IMR-90 (cell line): ENCODE data around the gene OPALIN. TPM values are rescaled to one million over a fixed set of nuclear protein-coding genes. Genes with fewer than 3 reads are reported as not detected.

ENCODE experiments used
- ATAC-seq: fragments of 200-7000 bp; cut with Tn5 transposase; 2 replicates; pipeline ENCODE4 v1.9.1; 2020; ENCODE audit warnings: low read depth, mild to moderate bottlenecking, moderate library complexity
- BruUV-seq: library from RNA; stranded (reverse); fragments of 400-500 nt; replicated peaks from 2 replicates; lab custom pipeline; 2021; lab: Mats Ljungman, UMichigan
- CTCF ChIA-PET: fragments of 300-600 bp; formaldehyde crosslinking; extraction: SDS; loops from one replicate; lab custom pipeline; 2021; ENCODE audit warnings: antibody characterized with exemption; lab: Yijun Ruan, JAX
- POLR2A ChIA-PET: fragments of 300-600 bp; sonication (Branson Sonifier 250); formaldehyde crosslinking; loops from one replicate; lab custom pipeline; 2022; ENCODE audit warnings: antibody characterized with exemption; ENCODE audit not compliant: unreplicated experiment; lab: Charles Lee
- DNase-seq: peaks from one replicate; pipeline ENCODE4 v3.0.0; 2013
- H2AFZ ChIP-seq: replicated peaks from 2 replicates; pipeline ENCODE3; 2013; ENCODE audit warnings: low read length, mild to moderate bottlenecking; ENCODE audit not compliant: poor library complexity
- H2AK5ac ChIP-seq: 2 replicates; pipeline ENCODE4 v1.6.1; 2013; ENCODE audit warnings: low read depth, low read length, inconsistent platforms
- H2AK9ac ChIP-seq: replicated peaks from 2 replicates; pipeline ENCODE3; 2013; ENCODE audit warnings: mild to moderate bottlenecking, low read depth, low read length, moderate library complexity; ENCODE audit not compliant: poor library complexity
- H2BK120ac ChIP-seq: 2 replicates; pipeline ENCODE4 v1.6.1; 2013; ENCODE audit warnings: low read depth, low read length, inconsistent platforms
- H2BK15ac ChIP-seq: 3 replicates; pipeline ENCODE4 v1.6.1; 2013; ENCODE audit warnings: low read depth, low read length, inconsistent platforms
- H2BK20ac ChIP-seq: 2 replicates; pipeline ENCODE4 v1.6.1; 2013; ENCODE audit warnings: low read depth, mild to moderate bottlenecking, inconsistent platforms, low read length, moderate library complexity
- H2BK5ac ChIP-seq: 2 replicates; pipeline ENCODE4 v1.6.1; 2013; ENCODE audit warnings: mild to moderate bottlenecking, low read depth, low read length, inconsistent platforms; ENCODE audit not compliant: poor library complexity, severe bottlenecking
- H3K14ac ChIP-seq: replicated peaks from 2 replicates; pipeline ENCODE4 v1.6.1; 2013; ENCODE audit warnings: low read depth, low read length, inconsistent platforms
- H3K18ac ChIP-seq: 2 replicates; pipeline ENCODE4 v1.6.1; 2013; ENCODE audit warnings: low read depth, low read length, control low read depth
- H3K23ac ChIP-seq: 2 replicates; pipeline ENCODE4 v1.6.1; 2013; ENCODE audit warnings: low read depth, low read length, inconsistent platforms
- H3K27ac ChIP-seq: 2 replicates; pipeline ENCODE4 v1.5.1; 2013; ENCODE audit warnings: mild to moderate bottlenecking, control low read depth, low read length; ENCODE audit not compliant: insufficient read depth
- H3K27me3 ChIP-seq: 2 replicates; pipeline ENCODE4 v1.6.1; 2013; ENCODE audit warnings: low read length; ENCODE audit not compliant: control insufficient read depth, insufficient read depth
- H3K36me3 ChIP-seq: 2 replicates; pipeline ENCODE4 v1.6.1; 2013; ENCODE audit warnings: low read length, mixed read lengths; ENCODE audit not compliant: control insufficient read depth, insufficient read depth
- H3K4ac ChIP-seq: 2 replicates; pipeline ENCODE4 v1.6.1; 2013; ENCODE audit warnings: low read depth, low read length, inconsistent platforms
- H3K4me1 ChIP-seq: 2 replicates; pipeline ENCODE4 v1.6.1; 2013; ENCODE audit warnings: low read length, mixed read lengths; ENCODE audit not compliant: control insufficient read depth, insufficient read depth
- H3K4me2 ChIP-seq: 2 replicates; pipeline ENCODE4 v1.6.1; 2013; ENCODE audit warnings: low read depth, mild to moderate bottlenecking, control low read depth, low read length, moderate library complexity
- H3K4me3 ChIP-seq: 2 replicates; pipeline ENCODE4 v1.5.1; 2013; ENCODE audit warnings: low read depth, mild to moderate bottlenecking, control low read depth, low read length, moderate library complexity; ENCODE audit not compliant: insufficient read depth
- H3K56ac ChIP-seq: 2 replicates; pipeline ENCODE4 v1.6.1; 2013; ENCODE audit warnings: low read length, inconsistent platforms; ENCODE audit not compliant: insufficient read depth; ENCODE audit errors: extremely low read depth
- H3K79me1 ChIP-seq, 2 experiments: 2 replicates each; pipeline ENCODE4 v1.6.1; 2013; ENCODE audit warnings: low read length in 2 of 2, inconsistent platforms in 1 of 2, low read depth in 1 of 2
- H3K9ac ChIP-seq: 2 replicates; pipeline ENCODE4 v1.6.1; 2013; ENCODE audit warnings: low read depth, low read length, control low read depth
- H3K9me1 ChIP-seq: 2 replicates; pipeline ENCODE4 v1.6.1; 2013; ENCODE audit warnings: low read length, inconsistent platforms; ENCODE audit not compliant: insufficient read depth
- H3K9me3 ChIP-seq: 2 replicates; pipeline ENCODE4 v1.6.1; 2013; ENCODE audit warnings: low read length; ENCODE audit not compliant: control insufficient read depth, insufficient read depth
- H4K20me1 ChIP-seq: 2 replicates; pipeline ENCODE4 v1.6.1; 2013; ENCODE audit warnings: low read length, inconsistent platforms; ENCODE audit not compliant: insufficient read depth
- H4K5ac ChIP-seq: 2 replicates; pipeline ENCODE4 v1.6.1; 2013; ENCODE audit warnings: mild to moderate bottlenecking, low read depth, low read length, control low read depth
- H4K8ac ChIP-seq, 2 experiments: 2 replicates each; pipeline ENCODE4 v1.6.1; 2013; ENCODE audit warnings: low read depth in 2 of 2, low read length in 2 of 2, control low read depth in 1 of 2, inconsistent platforms in 1 of 2
- H4K91ac ChIP-seq: 2 replicates; pipeline ENCODE4 v1.6.1; 2013; ENCODE audit warnings: low read depth, low read length, inconsistent platforms; ENCODE audit not compliant: insufficient read depth
- MAFK ChIP-seq: IDR thresholded peaks from 2 replicates; pipeline ENCODE4 v1.6.1; 2012; ENCODE audit warnings: low read depth, low read length, improper control_type of control experiment
- POLR2A ChIP-seq: IDR thresholded peaks from 2 replicates; pipeline ENCODE4 v1.6.1; 2012; ENCODE audit warnings: mild to moderate bottlenecking, low read depth, low read length
- WGBS, 2 experiments: methylation state at CpG; one replicate each; pipeline versions ENCODE4 v1.1.5 to v1.1.7; 2013; ENCODE audit warnings: missing lambda C conversion rate in 2 of 2; ENCODE audit not compliant: insufficient read length in 1 of 2; ENCODE audit errors: extremely low coverage in 2 of 2; 5-methylcytosine and 5-hydroxymethylcytosine counted together
- dilution Hi-C: fragments of 300-500 bp; cut with HindIII; formaldehyde crosslinking; loops from one replicate; pipeline ENCODE4 v1.14.3; 2018; ENCODE audit warnings: low sequenced_read_pairs; ENCODE audit not compliant: unreplicated experiment
- in situ Hi-C: fragments of 300-500 bp; cut with MboI; formaldehyde crosslinking; loops from 3 replicates; pipeline ENCODE4 v1.14.3; 2019; ENCODE audit warnings: low sequenced_read_pairs, inconsistent platforms, mixed read lengths
- intact Hi-C: fragments of 100-400 bp; cut with micrococcal nuclease; formaldehyde crosslinking; loops from 2 replicates; pipeline ENCODE4 v1.10.0; 2022
- polyA plus RNA-seq, 3 experiments: library from polyadenylated mRNA; depleted of rRNA; stranded (reverse); fragments of >200 nt; gene quantifications; 2 replicates each; pipeline ENCODE4 v1.2.3, GENCODE V29; 2012; ENCODE audit warnings: low replicate concordance in 1 of 3
- total RNA-seq: library from RNA; depleted of rRNA; stranded (reverse); fragments of >200 nt; gene quantifications from 2 replicates; pipeline ENCODE4 v1.2.3, GENCODE V29; 2012

OPALIN gene
- total and polyA plus RNA-seq, 2 of the 4 experiments (the other 2 are of a cell fraction), result not detected

- Histone ChIP-seq H4K91ac (no peak overlapping the region), H3K4me2 (no peak overlapping the region), H3K27ac (no peak overlapping the region), H3K18ac (no peak overlapping the region), H3K14ac (no peak overlapping the region), H3K56ac (no peak overlapping the region), H2BK15ac (no peak overlapping the region), H4K5ac (no peak overlapping the region), H2AK5ac (no peak overlapping the region), H3K27me3 (peaks cover 1% of the 10 kb centered on the region), H3K4ac (no peak overlapping the region), H2BK120ac (no peak overlapping the region), H3K23ac (no peak overlapping the region), H3K4me1 (no peaks in the 10 kb centered on the region), H2BK5ac (no peak overlapping the region), H3K9ac (no peak overlapping the region), H4K20me1 (no peaks in the 10 kb centered on the region), H3K4me3 (no peak overlapping the region), H2AFZ (no peak overlapping the region), H3K9me1 (no peaks in the 10 kb centered on the region), H4K8ac (no peak overlapping the region), H3K36me3 (no peaks in the 10 kb centered on the region), H2AK9ac (no peak overlapping the region), H3K79me1 (no peaks in the 10 kb centered on the region), H2BK20ac (no peak overlapping the region), H3K9me3 (no peaks in the 10 kb centered on the region)
- TF ChIP-seq MAFK (no peak), POLR2A (no peak)
- WGBS, 2 experiments, result 29% methylated on average over 1 of the region's 6 CpGs; no CpG with 5 or more reads in 1 of the 2 experiments
- dilution Hi-C loops, result no loop called here
- ChIA-PET POLR2A (no interaction called here), CTCF (no interaction called here)
- in situ Hi-C loops, result no loop called here
- intact Hi-C loops, result no loop called here
- DNase-seq, result no peak
- BruUV-seq, result no TSS peak
- no peak for ATAC-seq
Measured at GRCh38 chr10:96360331-96360730, 1.5 kb upstream of the OPALIN start.
